HepG2 (cell line): ENCODE measurements around the gene SREBF1. TPM values are rescaled to one million over a fixed set of nuclear protein-coding genes. Genes with fewer than 3 reads are reported as not detected.

ENCODE experiments used
- ATAC-seq: fragments of 200-7000 bp; cut with Tn5 transposase; 3 replicates; pipeline ENCODE4 v1.9.1; 2020; ENCODE audit warnings: mild to moderate bottlenecking, moderate library complexity
- BruUV-seq: library from RNA; stranded (reverse); fragments of 400-500 nt; replicated peaks from 2 replicates; lab custom pipeline; 2021; lab: Mats Ljungman, UMichigan
- CTCF ChIA-PET: fragments of 300-600 bp; formaldehyde crosslinking; extraction: SDS; loops from one replicate; lab custom pipeline; 2021; ENCODE audit warnings: low total read pairs, inconsistent platforms, low intra/inter-chr PET ratio; lab: Yijun Ruan, JAX
- POLR2A ChIA-PET: fragments of 350-600 bp; sonication (Branson Sonifier 250); formaldehyde crosslinking; loops from one replicate; lab custom pipeline; 2020; ENCODE audit warnings: antibody characterized with exemption, inconsistent platforms; lab: Yijun Ruan, JAX
- DNase-seq: peaks from one replicate; pipeline ENCODE4 v3.0.0-alpha.2; 2015; ENCODE audit warnings: low spot score
- FAIRE-seq: peaks from 3 replicates; lab custom pipeline; 2011; peaks lifted over from hg19 to GRCh38; lab: Jason Lieb, UNC
- H2AFZ ChIP-seq: one replicate; pipeline ENCODE4 v1.6.1; 2011; ENCODE audit warnings: low read length, inconsistent platforms
- H3K27ac ChIP-seq: fragments of 300-600 bp; 3 replicates; pipeline ENCODE4 v1.8.0; 2011; ENCODE audit warnings: mixed run types, mild to moderate bottlenecking, mixed read lengths, low read length, inconsistent platforms; ENCODE audit not compliant: insufficient read depth; ENCODE audit errors: extremely low read length
- H3K27me3 ChIP-seq, 2 experiments: fragments of 200-600 bp in 1 of 2; 2 replicates in 1 of 2; 3 replicates in 1 of 2; pipeline versions ENCODE4 v1.6.0 to v1.8.0; 2011; ENCODE audit warnings: low read length in 2 of 2, mild to moderate bottlenecking in 2 of 2, moderate library complexity in 2 of 2, inconsistent platforms in 1 of 2; ENCODE audit not compliant: insufficient read depth in 2 of 2, control insufficient read depth in 1 of 2
- H3K36me3 ChIP-seq, 2 experiments: fragments of 200-600 bp in 1 of 2; replicated peaks in 1 of 2; 2 replicates in 1 of 2; 3 replicates in 1 of 2; pipeline versions ENCODE4 v1.5.1 to v1.8.0; 2011; ENCODE audit warnings: low read length in 2 of 2, inconsistent platforms in 1 of 2; ENCODE audit not compliant: insufficient read depth in 2 of 2, control insufficient read depth in 1 of 2
- H3K4me1 ChIP-seq: 2 replicates; pipeline ENCODE4 v1.5.1; 2012; ENCODE audit warnings: low read length, inconsistent platforms; ENCODE audit not compliant: insufficient read depth
- H3K4me2 ChIP-seq: 2 replicates; pipeline ENCODE4 v1.6.0; 2011; ENCODE audit warnings: low read depth, low read length, inconsistent platforms
- H3K4me3 ChIP-seq, 3 experiments: fragments of 200-600 bp in 1 of 3; sonication (generic), shearing (Covaris generic) in 1 of 3; replicated peaks in 1 of 3; 2 replicates each; pipeline ENCODE4 v1.5.1; 2011 to 2016; ENCODE audit warnings: low read length in 3 of 3, inconsistent platforms in 2 of 3, low read depth in 2 of 3, mild to moderate bottlenecking in 2 of 3, control low read depth in 1 of 3, mixed read lengths in 1 of 3; ENCODE audit not compliant: insufficient read depth in 1 of 3
- H3K79me2 ChIP-seq: one replicate; pipeline ENCODE4 v1.6.1; 2011; ENCODE audit warnings: low read length, inconsistent platforms; ENCODE audit not compliant: insufficient read depth
- H3K9ac ChIP-seq: 2 replicates; pipeline ENCODE4 v1.6.0; 2011; ENCODE audit warnings: mild to moderate bottlenecking, low read depth, low read length, inconsistent platforms; ENCODE audit not compliant: insufficient read depth
- H3K9me3 ChIP-seq: 2 replicates; pipeline ENCODE4 v1.5.1; 2012; ENCODE audit warnings: mild to moderate bottlenecking, low read length
- H4K20me1 ChIP-seq: 2 replicates; pipeline ENCODE4 v1.6.0; 2011; ENCODE audit warnings: inconsistent platforms, mild to moderate bottlenecking, low read length, moderate library complexity; ENCODE audit not compliant: insufficient read depth
- MED13 ChIP-seq: sonication (generic); formaldehyde crosslinking; IDR thresholded peaks from 2 replicates; pipeline ENCODE4 v1.5.0; 2020; ENCODE audit warnings: missing genetic modification reagents
- MTF1 ChIP-seq: sonication (generic); formaldehyde crosslinking; IDR thresholded peaks from 2 replicates; pipeline ENCODE4 v1.5.0; 2020; ENCODE audit warnings: missing genetic modification reagents
- NR2F2 ChIP-seq: IDR thresholded peaks from 2 replicates; pipeline ENCODE4 v1.6.1; 2012; ENCODE audit warnings: low read depth, inconsistent platforms, borderline replicate concordance
- RFXANK ChIP-seq: IDR thresholded peaks from 2 replicates; pipeline ENCODE4 v1.6.1; 2016
- RXRA ChIP-seq: sonication (generic); formaldehyde crosslinking; IDR thresholded peaks from 2 replicates; pipeline ENCODE4 v1.5.1; 2020; ENCODE audit warnings: missing genetic modification reagents
- ZFP36L1 ChIP-seq: sonication (generic); formaldehyde crosslinking; IDR thresholded peaks from 2 replicates; pipeline ENCODE4 v1.8.0; 2022; ENCODE audit warnings: mild to moderate bottlenecking, missing genetic modification reagents, moderate library complexity
- ZNF232 ChIP-seq: sonication (generic); formaldehyde crosslinking; IDR thresholded peaks from 2 replicates; pipeline ENCODE4 v1.4.0; 2020; ENCODE audit warnings: missing genetic modification reagents, borderline replicate concordance
- ZNF619 ChIP-seq: sonication (generic); formaldehyde crosslinking; IDR thresholded peaks from 2 replicates; pipeline ENCODE4 v1.4.0; 2020; ENCODE audit warnings: mild to moderate bottlenecking, missing genetic modification reagents
- WGBS: methylation state at CpG from one replicate; pipeline ENCODE4 v1.1.6; 2017; ENCODE audit warnings: low lambda C conversion rate; 5-methylcytosine and 5-hydroxymethylcytosine counted together
- in situ Hi-C: cut with HindIII; loops from 2 replicates; pipeline ENCODE4 v1.10.0; 2017; ENCODE audit warnings: low pct_unique_long_range_greater_than_20kb; ENCODE audit not compliant: extremely low pct_ligation_motif_present
- intact Hi-C: fragments of 100-400 bp; cut with micrococcal nuclease; formaldehyde crosslinking; loops from one replicate; pipeline ENCODE4 v1.10.0; 2022; ENCODE audit not compliant: unreplicated experiment
- polyA plus RNA-seq, 8 experiments: library from polyadenylated mRNA; depleted of rRNA in 3 of 8; stranded (reverse) in 7 of 8; unstranded in 1 of 8; fragments of >200 nt; fragmentation: Illumina TruSeq in 4 of 8; extraction: Trizol in 4 of 8; gene quantifications; 2 replicates each; pipeline versions ENCODE4 v1.2.1 to v1.2.3, GENCODE V29; 2011 to 2016; ENCODE audit warnings: low read depth in 4 of 8, missing spikeins in 1 of 8, mixed read lengths in 1 of 8; ENCODE audit not compliant: insufficient read depth in 1 of 8
- total RNA-seq, 5 experiments: library from RNA; depleted of rRNA; stranded (reverse); fragments of >200 nt; fragmentation: Illumina TruSeq; extraction: Trizol; gene quantifications; 2 replicates each; pipeline ENCODE4 v1.2.3, GENCODE V29; 2016; ENCODE audit warnings: low read depth in 1 of 5
- TF ChIP-seq, protein P1 (sequence below): fragments of 450-650 bp; IDR thresholded peaks from 2 replicates; pipeline ENCODE4 v1.6.1; 2017; ENCODE audit warnings: mild to moderate bottlenecking
- TF ChIP-seq, protein P2 (sequence below): sonication (generic); formaldehyde crosslinking; IDR thresholded peaks from 2 replicates; pipeline ENCODE4 v1.5.0; 2020; ENCODE audit warnings: missing genetic modification reagents

The SREBF1 gene
- total and polyA plus RNA-seq, 2 of the 13 experiments (the other 11 are each of a cell fraction or from before 2014, with no cell fraction given): 34.3 to 38.0 TPM

DNA sequence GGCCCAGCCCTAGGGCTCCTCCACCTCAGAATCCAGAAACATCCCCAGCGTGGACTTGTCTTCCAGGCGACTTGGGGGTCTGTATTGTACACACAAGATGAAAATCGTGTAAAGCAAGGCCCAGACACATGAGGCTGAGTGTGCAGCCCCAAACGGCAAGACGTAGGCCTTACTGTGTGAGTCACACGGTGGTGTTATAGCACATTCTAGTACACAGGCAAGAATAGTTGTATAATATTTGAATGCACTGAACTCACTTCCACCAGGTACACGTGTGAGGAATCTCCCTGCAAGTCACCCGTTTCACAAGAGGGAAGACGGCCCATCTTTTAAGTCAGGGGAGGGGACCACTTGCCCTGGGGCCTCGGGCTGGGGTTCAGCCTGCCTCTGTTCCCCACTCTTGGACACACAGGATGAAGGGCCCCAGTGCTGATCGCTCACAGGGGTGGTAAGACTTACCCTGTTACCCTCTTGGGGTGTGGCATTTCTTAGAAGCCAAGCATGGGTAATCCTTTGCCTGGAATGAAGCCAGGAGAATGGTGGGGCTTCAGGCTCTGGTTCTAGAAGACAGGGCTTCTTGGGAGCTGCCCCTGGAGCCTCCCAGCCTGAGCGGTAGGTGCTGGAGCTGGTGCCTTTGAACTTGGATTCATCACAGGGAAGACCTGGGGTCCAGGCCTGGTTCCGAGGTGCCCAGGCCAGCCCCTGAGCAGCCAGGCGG lies 71.3 kb downstream of the SREBF1 start (continued):
- TF ChIP-seq, protein P1, sequence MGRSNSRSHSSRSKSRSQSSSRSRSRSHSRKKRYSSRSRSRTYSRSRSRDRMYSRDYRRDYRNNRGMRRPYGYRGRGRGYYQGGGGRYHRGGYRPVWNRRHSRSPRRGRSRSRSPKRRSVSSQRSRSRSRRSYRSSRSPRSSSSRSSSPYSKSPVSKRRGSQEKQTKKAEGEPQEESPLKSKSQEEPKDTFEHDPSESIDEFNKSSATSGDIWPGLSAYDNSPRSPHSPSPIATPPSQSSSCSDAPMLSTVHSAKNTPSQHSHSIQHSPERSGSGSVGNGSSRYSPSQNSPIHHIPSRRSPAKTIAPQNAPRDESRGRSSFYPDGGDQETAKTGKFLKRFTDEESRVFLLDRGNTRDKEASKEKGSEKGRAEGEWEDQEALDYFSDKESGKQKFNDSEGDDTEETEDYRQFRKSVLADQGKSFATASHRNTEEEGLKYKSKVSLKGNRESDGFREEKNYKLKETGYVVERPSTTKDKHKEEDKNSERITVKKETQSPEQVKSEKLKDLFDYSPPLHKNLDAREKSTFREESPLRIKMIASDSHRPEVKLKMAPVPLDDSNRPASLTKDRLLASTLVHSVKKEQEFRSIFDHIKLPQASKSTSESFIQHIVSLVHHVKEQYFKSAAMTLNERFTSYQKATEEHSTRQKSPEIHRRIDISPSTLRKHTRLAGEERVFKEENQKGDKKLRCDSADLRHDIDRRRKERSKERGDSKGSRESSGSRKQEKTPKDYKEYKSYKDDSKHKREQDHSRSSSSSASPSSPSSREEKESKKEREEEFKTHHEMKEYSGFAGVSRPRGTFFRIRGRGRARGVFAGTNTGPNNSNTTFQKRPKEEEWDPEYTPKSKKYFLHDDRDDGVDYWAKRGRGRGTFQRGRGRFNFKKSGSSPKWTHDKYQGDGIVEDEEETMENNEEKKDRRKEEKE: no peak
- no peak for TF ChIP-seq ZNF619 (CRISPR knock-in tag)
- TF ChIP-seq NR2F2: no peak

DNA sequence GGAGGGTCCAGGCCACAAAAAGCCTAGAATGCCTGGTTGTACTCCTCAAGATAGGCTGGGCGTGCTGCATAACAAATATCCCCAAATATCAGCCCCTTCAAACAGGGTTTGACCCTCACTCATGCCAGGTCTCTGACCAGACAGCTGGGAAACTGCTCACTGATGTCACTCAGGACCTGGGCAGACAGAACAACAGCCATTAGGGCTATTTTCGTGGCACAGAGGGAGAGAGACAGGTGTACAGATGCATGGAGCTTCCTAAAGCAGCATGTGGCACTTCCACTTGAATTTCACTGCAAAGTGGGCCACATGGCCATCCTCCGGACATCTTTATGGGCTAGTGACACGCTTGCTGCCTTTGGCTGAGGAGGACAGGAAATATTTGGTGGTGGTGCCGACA lies 73.1 kb downstream of the SREBF1 start:
- BruUV-seq: no TSS peak
- intact Hi-C loops: no loop called here
- Histone ChIP-seq H3K36me3 (peaks cover 0 to 18% of the 10 kb centered on the region in 2 experiments; a peak in 3 of 5 replicates), H3K9ac (no peak overlapping the region), H3K4me2 (no peak overlapping the region), H3K9me3 (no peaks in the 10 kb centered on the region), H3K27ac (no peak overlapping the region), H3K27me3 (no peaks in the 10 kb centered on the region), H2AFZ (no peak overlapping the region), H3K79me2 (peaks cover 4% of the 10 kb centered on the region), H3K4me3 (no peak overlapping the region), H3K4me1 (peaks cover 29% of the 10 kb centered on the region), H4K20me1 (peaks cover 10% of the 10 kb centered on the region; the same call in 1 of the 2 replicates)
- WGBS: 100% methylated on average over 4 of the region's 5 CpGs
- ChIA-PET POLR2A (no interaction called here), CTCF (no interaction called here)
- FAIRE-seq (no peak), ATAC-seq (no peak), DNase-seq (no peak)
- TF ChIP-seq ZFP36L1 (CRISPR knock-in tag) (no peak), RXRA (CRISPR knock-in tag) (no peak), ZNF232 (CRISPR knock-in tag) (no peak), MTF1 (no peak), MED13 (CRISPR knock-in tag) (no peak), RFXANK (no peak)
- TF ChIP-seq, protein P2, sequence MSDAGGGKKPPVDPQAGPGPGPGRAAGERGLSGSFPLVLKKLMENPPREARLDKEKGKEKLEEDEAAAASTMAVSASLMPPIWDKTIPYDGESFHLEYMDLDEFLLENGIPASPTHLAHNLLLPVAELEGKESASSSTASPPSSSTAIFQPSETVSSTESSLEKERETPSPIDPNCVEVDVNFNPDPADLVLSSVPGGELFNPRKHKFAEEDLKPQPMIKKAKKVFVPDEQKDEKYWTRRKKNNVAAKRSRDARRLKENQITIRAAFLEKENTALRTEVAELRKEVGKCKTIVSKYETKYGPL (CRISPR knock-in tag): no peak
- in situ Hi-C loops: no loop called here
